Measurements from ENCODE around the gene CRIP2.

Gene CRIP2

DNA sequence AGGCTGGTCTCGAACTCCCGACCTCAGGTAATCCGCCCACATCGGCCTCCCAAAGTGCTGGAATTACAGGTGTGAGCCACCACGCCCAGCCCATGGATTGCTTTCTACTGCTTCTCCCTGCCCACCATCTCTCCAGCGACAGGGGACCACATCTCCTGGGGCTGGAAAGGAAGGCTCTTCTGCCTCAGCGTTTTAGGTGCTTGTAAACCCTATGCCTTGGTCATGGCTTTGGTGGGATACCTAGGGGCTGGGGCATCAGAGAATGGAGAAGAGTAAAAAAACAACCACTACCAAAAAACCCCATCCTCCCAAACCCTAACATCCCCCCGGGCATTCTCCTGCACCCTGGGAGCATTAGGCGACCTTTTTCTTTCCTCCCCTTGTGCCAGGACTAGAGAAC is 50.7 kb downstream of the CRIP2 start:
- Histone ChIP-seq H3K4me1 (ENCODE audit: low read length) (no peaks in the 10 kb centered on the region), H3K9me3 (ENCODE audit: insufficient read depth, low read length) (no peaks in the 10 kb centered on the region), H3K27ac (ENCODE audit: low read length) (no peak overlapping the region), H3K27me3 (ENCODE audit: low read depth, low read length) (peaks cover 17% of the 10 kb centered on the region), H3K36me3 (replicated peaks; ENCODE audit: low read depth, low read length) (no peaks in the 10 kb centered on the region), H2AFZ (ENCODE audit: low read depth, low read length) (no peak overlapping the region), H3K79me2 (ENCODE audit: low read length) (no peaks in the 10 kb centered on the region), H4K20me1 (ENCODE audit: insufficient read depth, low read length) (no peaks in the 10 kb centered on the region), H3K9ac (ENCODE audit: low read length) (no peak overlapping the region), H3K4me2 (ENCODE audit: low read length) (no peak overlapping the region), H3K4me3 (ENCODE audit: low read length) (no peak overlapping the region)
- TF ChIP-seq, protein P1, sequence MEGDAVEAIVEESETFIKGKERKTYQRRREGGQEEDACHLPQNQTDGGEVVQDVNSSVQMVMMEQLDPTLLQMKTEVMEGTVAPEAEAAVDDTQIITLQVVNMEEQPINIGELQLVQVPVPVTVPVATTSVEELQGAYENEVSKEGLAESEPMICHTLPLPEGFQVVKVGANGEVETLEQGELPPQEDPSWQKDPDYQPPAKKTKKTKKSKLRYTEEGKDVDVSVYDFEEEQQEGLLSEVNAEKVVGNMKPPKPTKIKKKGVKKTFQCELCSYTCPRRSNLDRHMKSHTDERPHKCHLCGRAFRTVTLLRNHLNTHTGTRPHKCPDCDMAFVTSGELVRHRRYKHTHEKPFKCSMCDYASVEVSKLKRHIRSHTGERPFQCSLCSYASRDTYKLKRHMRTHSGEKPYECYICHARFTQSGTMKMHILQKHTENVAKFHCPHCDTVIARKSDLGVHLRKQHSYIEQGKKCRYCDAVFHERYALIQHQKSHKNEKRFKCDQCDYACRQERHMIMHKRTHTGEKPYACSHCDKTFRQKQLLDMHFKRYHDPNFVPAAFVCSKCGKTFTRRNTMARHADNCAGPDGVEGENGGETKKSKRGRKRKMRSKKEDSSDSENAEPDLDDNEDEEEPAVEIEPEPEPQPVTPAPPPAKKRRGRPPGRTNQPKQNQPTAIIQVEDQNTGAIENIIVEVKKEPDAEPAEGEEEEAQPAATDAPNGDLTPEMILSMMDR (IDR thresholded peaks at IDR 0.05; ENCODE audit: low read depth, low read length): no peak
- no peak for TF ChIP-seq EZH2phosphoT487 (IDR thresholded peaks at IDR 0.05; ENCODE audit: low read depth)

DNA sequence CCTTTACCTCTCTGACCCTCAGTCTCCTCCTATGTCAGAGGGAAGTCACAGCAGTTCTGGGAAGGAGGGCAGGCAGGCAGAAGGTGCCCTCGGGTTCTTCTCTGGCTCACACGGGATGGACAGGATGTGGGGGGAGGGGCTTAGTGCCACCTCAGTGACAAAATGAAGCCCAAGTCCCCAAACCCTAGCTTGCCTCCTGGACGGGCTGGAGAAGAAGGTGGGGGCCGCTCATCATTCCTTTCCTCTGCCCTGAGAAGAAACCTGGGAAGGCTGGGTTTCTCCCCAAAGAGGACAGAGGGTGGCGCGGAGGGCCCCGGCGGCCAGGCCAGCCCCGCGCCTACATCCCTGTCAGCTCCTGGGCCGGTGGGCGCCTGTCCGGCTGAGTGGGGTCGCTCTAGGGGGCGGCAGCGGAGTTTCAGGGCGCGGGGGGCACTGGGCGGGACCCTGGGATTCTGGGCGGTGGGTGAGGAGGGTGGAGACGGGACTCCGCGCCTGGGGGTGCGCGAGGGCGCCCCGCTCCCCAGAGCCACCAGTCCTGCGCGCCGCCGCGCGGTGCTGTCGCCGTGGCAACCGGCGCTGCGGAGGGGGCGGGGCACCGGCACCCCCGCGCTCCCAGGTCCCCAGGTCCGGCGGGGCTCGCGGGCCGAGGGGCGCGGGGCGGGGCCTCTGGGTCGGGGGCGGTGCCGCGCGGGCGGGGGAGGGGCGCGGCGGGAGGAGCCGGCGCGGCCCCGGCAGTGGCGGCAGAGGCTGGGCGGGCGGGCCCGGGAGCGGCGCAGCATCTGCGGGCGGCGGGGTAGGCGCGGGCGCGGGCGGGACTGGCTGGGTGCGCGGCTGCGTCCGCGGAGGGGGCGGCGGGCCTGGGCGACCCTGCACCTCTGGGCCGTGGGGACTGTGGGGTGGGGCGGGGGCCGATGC is 51.5 kb downstream of the CRIP2 start, which contains the start of gene TMEM121:
TSS of gene TMEM121 (plus strand) at position 723 of the 915 bp plus-strand sequence. CDS start 2,252 bp downstream, outside the sequence.
- TF ChIP-seq, protein P1 (IDR thresholded peaks at IDR 0.05; ENCODE audit: low read depth, low read length): no peak
- TF ChIP-seq EZH2phosphoT487 (IDR thresholded peaks at IDR 0.05; ENCODE audit: low read depth): no peak
- H3K36me3 ChIP-seq (replicated peaks; ENCODE audit: low read depth, low read length): no peaks in the 10 kb centered on the region
- H4K20me1 ChIP-seq (ENCODE audit: insufficient read depth, low read length): no peaks in the 10 kb centered on the region
- H3K4me2 ChIP-seq (ENCODE audit: low read length): no peak within 1 kb of the TSS
- peaks cover 17% of the 10 kb centered on the region for H3K27me3 ChIP-seq (ENCODE audit: low read depth, low read length)
- H3K4me3 ChIP-seq (ENCODE audit: low read length): no peak within 1 kb of the TSS
- H3K4me1 ChIP-seq (ENCODE audit: low read length): no peaks in the 10 kb centered on the region
- H3K79me2 ChIP-seq (ENCODE audit: low read length): no peaks in the 10 kb centered on the region
- no peak within 1 kb of the TSS for H2AFZ ChIP-seq (ENCODE audit: low read depth, low read length)
- no peaks in the 10 kb centered on the region for H3K9me3 ChIP-seq (ENCODE audit: insufficient read depth, low read length)
- H3K9ac ChIP-seq (ENCODE audit: low read length): no peak within 1 kb of the TSS
- H3K27ac ChIP-seq (ENCODE audit: low read length): no peak within 1 kb of the TSS

- TF ChIP-seq, protein P1 (IDR thresholded peaks at IDR 0.05; ENCODE audit: low read depth, low read length): no peak
- TF ChIP-seq EZH2phosphoT487 (IDR thresholded peaks at IDR 0.05; ENCODE audit: low read depth): no peak
- Histone ChIP-seq H3K79me2 (ENCODE audit: low read length) (no peaks in the 10 kb centered on the region), H3K4me1 (ENCODE audit: low read length) (no peaks in the 10 kb centered on the region), H3K4me2 (ENCODE audit: low read length) (no peak overlapping the region), H2AFZ (ENCODE audit: low read depth, low read length) (no peak overlapping the region), H3K27me3 (ENCODE audit: low read depth, low read length) (peaks cover 17% of the 10 kb centered on the region), H3K9me3 (ENCODE audit: insufficient read depth, low read length) (no peaks in the 10 kb centered on the region), H3K27ac (ENCODE audit: low read length) (no peak overlapping the region), H3K9ac (ENCODE audit: low read length) (no peak overlapping the region), H4K20me1 (ENCODE audit: insufficient read depth, low read length) (no peaks in the 10 kb centered on the region), H3K36me3 (replicated peaks; ENCODE audit: low read depth, low read length) (no peaks in the 10 kb centered on the region), H3K4me3 (ENCODE audit: low read length) (no peak overlapping the region)
Measured at GRCh38 chr14:105526776-105527380, 52.3 kb downstream of the CRIP2 start.

- no peaks in the 10 kb centered on the region for H3K36me3 ChIP-seq (replicated peaks; ENCODE audit: low read depth, low read length)
- H3K9ac ChIP-seq (ENCODE audit: low read length): no peak overlapping the region
- H4K20me1 ChIP-seq (ENCODE audit: insufficient read depth, low read length): no peaks in the 10 kb centered on the region
- H2AFZ ChIP-seq (ENCODE audit: low read depth, low read length): no peak overlapping the region
- H3K79me2 ChIP-seq (ENCODE audit: low read length): no peaks in the 10 kb centered on the region
- H3K4me2 ChIP-seq (ENCODE audit: low read length): no peak overlapping the region
- H3K4me3 ChIP-seq (ENCODE audit: low read length): no peak overlapping the region
- TF ChIP-seq EZH2phosphoT487 (IDR thresholded peaks at IDR 0.05; ENCODE audit: low read depth): no peak
- TF ChIP-seq, protein P1 (IDR thresholded peaks at IDR 0.05; ENCODE audit: low read depth, low read length): no peak
- H3K4me1 ChIP-seq (ENCODE audit: low read length): no peaks in the 10 kb centered on the region
- H3K27me3 ChIP-seq (ENCODE audit: low read depth, low read length): peaks cover 17% of the 10 kb centered on the region
- no peak overlapping the region for H3K27ac ChIP-seq (ENCODE audit: low read length)
- H3K9me3 ChIP-seq (ENCODE audit: insufficient read depth, low read length): no peaks in the 10 kb centered on the region
Measured at GRCh38 chr14:105527381-105527825, 52.8 kb downstream of the CRIP2 start.

Measured in OCI-LY3 (cell line).